Parathyroid adenoma (tissue), 2 donors: Measurements from ENCODE around the gene PRSS56.
"Not testable (repeated sequence)": the region's sequence is repeated elsewhere in the genome, so short reads cannot be mapped to it uniquely, and the experiment has no call there.

Experiments
- H2AFZ ChIP-seq: fragments of 300-600 bp; sonication (generic); one replicate; pipeline ENCODE4 v1.7.0; 2017; ENCODE audit warnings: antibody characterized with exemption, mild to moderate bottlenecking
- H3K27ac ChIP-seq: fragments of 300-600 bp; sonication (generic); one replicate; pipeline ENCODE4 v1.7.0; 2017
- H3K27me3 ChIP-seq: fragments of 300-600 bp; sonication (generic); one replicate; pipeline ENCODE4 v1.7.0; 2017; ENCODE audit warnings: low read length; ENCODE audit not compliant: control insufficient read depth, insufficient read depth
- H3K36me3 ChIP-seq: fragments of 300-600 bp; sonication (generic); one replicate; pipeline ENCODE4 v1.7.0; 2017; ENCODE audit warnings: low read length; ENCODE audit not compliant: control insufficient read depth, insufficient read depth
- H3K4me1 ChIP-seq: fragments of 300-600 bp; sonication (generic); one replicate; pipeline ENCODE4 v1.7.0; 2017; ENCODE audit warnings: control low read depth
- H3K4me2 ChIP-seq: fragments of 300-600 bp; sonication (generic); one replicate; pipeline ENCODE4 v1.7.0; 2017; ENCODE audit warnings: low read length
- H3K4me3 ChIP-seq: fragments of 300-600 bp; sonication (generic); one replicate; pipeline ENCODE4 v1.7.0; 2017; ENCODE audit warnings: low read depth, low read length
- H3K79me2 ChIP-seq: fragments of 300-600 bp; sonication (generic); one replicate; pipeline ENCODE4 v1.7.0; 2017; ENCODE audit warnings: control low read depth
- H3K9ac ChIP-seq: fragments of 300-600 bp; sonication (generic); one replicate; pipeline ENCODE4 v1.7.0; 2017; ENCODE audit warnings: mild to moderate bottlenecking
- H3K9me3 ChIP-seq: fragments of 300-600 bp; sonication (generic); one replicate; pipeline ENCODE4 v1.7.0; 2017; ENCODE audit warnings: low read length; ENCODE audit not compliant: control insufficient read depth
- CTCF ChIP-seq: fragments of 300-600 bp; sonication (generic); IDR thresholded peaks from one replicate; pipeline ENCODE4 v1.7.0; 2017; ENCODE audit warnings: antibody characterized with exemption, mild to moderate bottlenecking
- donor health status: primary hyperparathyroidism.

Gene PRSS56

DNA sequence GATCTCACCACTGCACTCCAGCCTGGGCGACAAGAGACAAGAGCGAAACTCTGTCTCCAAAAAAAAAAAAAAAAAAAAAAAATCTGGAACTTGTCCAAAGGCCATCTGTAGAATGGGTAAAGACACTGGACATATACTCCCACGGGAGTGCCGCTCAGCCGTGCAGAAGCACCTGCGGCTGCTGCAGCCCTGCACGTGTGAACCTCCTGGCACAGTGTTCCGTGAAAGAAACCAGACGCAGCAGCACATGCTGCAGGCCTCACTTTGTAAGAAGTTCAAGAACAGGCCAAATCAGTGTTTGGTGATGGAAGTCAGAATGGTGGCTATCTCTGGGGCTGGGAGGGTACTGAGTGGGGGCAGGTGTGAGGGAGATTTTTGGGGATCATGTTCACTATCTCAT lies 12.2 kb downstream of the PRSS56 start:
- no peaks in the 10 kb centered on the region for H3K9me3 ChIP-seq
- H3K36me3 ChIP-seq = no peaks in the 10 kb centered on the region
- TF ChIP-seq CTCF = no peak
- H3K9ac ChIP-seq = no peak overlapping the region
- no peak overlapping the region for H3K4me2 ChIP-seq
- H3K4me1 ChIP-seq = no peaks in the 10 kb centered on the region
- no peak overlapping the region for H3K27ac ChIP-seq
- no peaks in the 10 kb centered on the region for H3K27me3 ChIP-seq
- H3K79me2 ChIP-seq = no peaks in the 10 kb centered on the region
- H3K4me3 ChIP-seq = no peak overlapping the region
- H2AFZ ChIP-seq = no peak overlapping the region

GRCh38 chr2:232532821-232533220 lies 12.6 kb downstream of the PRSS56 start:
- not testable (repeated sequence) for H3K27ac ChIP-seq, H3K27me3 ChIP-seq, H2AFZ ChIP-seq, H3K9me3 ChIP-seq, H3K4me3 ChIP-seq, H3K79me2 ChIP-seq, H3K36me3 ChIP-seq, H3K4me2 ChIP-seq, H3K4me1 ChIP-seq, H3K9ac ChIP-seq

- no peak overlapping the region for H3K9ac ChIP-seq
- H3K27ac ChIP-seq = no peak overlapping the region
- H3K36me3 ChIP-seq = no peaks in the 10 kb centered on the region
- H3K4me2 ChIP-seq = no peak overlapping the region
- H2AFZ ChIP-seq = no peak overlapping the region
- no peak overlapping the region for H3K4me3 ChIP-seq
- no peak for TF ChIP-seq CTCF
- no peaks in the 10 kb centered on the region for H3K79me2 ChIP-seq
- no peaks in the 10 kb centered on the region for H3K9me3 ChIP-seq
- H3K4me1 ChIP-seq = no peaks in the 10 kb centered on the region
- H3K27me3 ChIP-seq = no peaks in the 10 kb centered on the region
Measured at GRCh38 chr2:232533944-232534710, 13.9 kb downstream of the PRSS56 start.

- Histone ChIP-seq H2AFZ (no peak overlapping the region), H3K4me3 (no peak overlapping the region), H3K9ac (no peak overlapping the region), H3K27me3 (no peaks in the 10 kb centered on the region), H3K4me2 (no peak overlapping the region), H3K79me2 (no peaks in the 10 kb centered on the region), H3K36me3 (no peaks in the 10 kb centered on the region), H3K4me1 (no peaks in the 10 kb centered on the region), H3K27ac (no peak overlapping the region), H3K9me3 (no peaks in the 10 kb centered on the region)
- TF ChIP-seq CTCF = no peak
Measured at GRCh38 chr2:232534940-232535651, 14.9 kb downstream of the PRSS56 start.

DNA sequence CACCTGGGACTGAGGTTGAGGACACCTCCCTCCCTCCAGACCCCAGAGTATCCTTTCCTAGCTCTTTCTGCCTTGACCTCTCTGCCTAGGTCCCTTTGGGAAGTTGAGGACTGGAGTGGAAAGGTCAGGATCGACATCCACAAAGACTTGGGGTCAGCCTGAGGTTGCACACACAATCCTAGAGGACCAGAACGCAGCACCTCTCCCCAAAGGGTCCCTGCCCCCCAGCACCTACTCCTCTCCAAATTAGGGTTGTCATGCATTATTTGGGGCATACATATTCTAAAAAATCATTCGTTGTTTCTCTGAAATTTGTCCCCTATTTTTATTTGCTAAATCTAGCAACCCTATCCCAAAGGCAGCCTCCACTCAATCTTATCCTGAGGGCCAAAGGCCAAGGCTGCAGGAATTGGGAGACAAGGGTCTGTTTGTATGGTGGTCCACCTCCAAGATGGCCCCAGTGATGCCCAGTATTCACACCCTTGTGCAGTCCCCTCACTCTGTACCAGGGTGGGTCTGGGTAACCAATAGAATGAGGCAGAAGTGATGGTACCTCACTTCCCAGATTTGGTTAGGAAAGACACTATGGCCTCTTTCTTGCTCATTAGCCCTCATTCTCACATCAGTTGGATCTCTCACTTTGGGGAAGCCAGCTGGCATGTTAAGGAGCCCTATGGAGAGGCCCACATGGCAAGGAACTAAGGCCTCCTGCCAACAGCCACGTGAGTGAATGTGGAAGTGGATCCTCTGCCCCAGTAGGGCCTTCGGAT lies 15.8 kb downstream of the PRSS56 start:
- no peaks in the 10 kb centered on the region for H3K36me3 ChIP-seq
- H3K9me3 ChIP-seq = no peaks in the 10 kb centered on the region
- TF ChIP-seq CTCF = no peak
- H3K27ac ChIP-seq = no peak overlapping the region
- no peak overlapping the region for H3K9ac ChIP-seq
- no peaks in the 10 kb centered on the region for H3K4me1 ChIP-seq
- H3K4me3 ChIP-seq = no peak overlapping the region
- H3K79me2 ChIP-seq = no peaks in the 10 kb centered on the region
- H3K27me3 ChIP-seq = no peaks in the 10 kb centered on the region
- no peak overlapping the region for H2AFZ ChIP-seq
- H3K4me2 ChIP-seq = no peak overlapping the region
